Lung microvascular endothelial cell (primary cell): ENCODE data around the gene THOC5. TPM values are rescaled to one million over a fixed set of nuclear protein-coding genes. Genes with fewer than 3 reads are reported as not detected.
A peak's percentile ranks its signal among the peaks of the same experiment; 100 is the strongest.

Experiments
- DNase-seq, 2 donors: peaks; one replicate each; pipeline versions ENCODE4 v3.0.0 to v3.0.0-alpha.2; 2010; ENCODE audit warnings: low read depth in 2 of 2
- total RNA-seq: library from RNA; depleted of rRNA; stranded (reverse); fragments of >200 nt; gene quantifications from 2 replicates; pipeline ENCODE4 v1.2.1, GENCODE V29; 2014

THOC5 gene
- total RNA-seq, 1 donor from 2014 or later: 23.2 TPM

GRCh38 chr22:29478326-29479276 lies 75.0 kb downstream of the THOC5 start:
- peak; percentile 7 to 21 for DNase-seq

- no peak for DNase-seq
Observed at GRCh38 chr22:29477723-29478318, 75.7 kb downstream of the THOC5 start.

- DNase-seq: no peak
Observed at GRCh38 chr22:29476116-29476515, 77.4 kb downstream of the THOC5 start.

- no peak for DNase-seq
Observed at GRCh38 chr22:29475550-29475949, 78.0 kb downstream of the THOC5 start.

- no peak for DNase-seq
Observed at GRCh38 chr22:29473001-29473400, 80.6 kb downstream of the THOC5 start.

GRCh38 chr22:29470159-29470855 lies 83.2 kb downstream of the THOC5 start:
- DNase-seq: peak; percentile 33 to 52

- no peak for DNase-seq
Observed at GRCh38 chr22:29469755-29470154, 83.8 kb downstream of the THOC5 start.

GRCh38 chr22:29464581-29464980 lies 89.0 kb downstream of the THOC5 start:
- DNase-seq: no peak

- DNase-seq: no peak
Observed at GRCh38 chr22:29463629-29464028, 89.9 kb downstream of the THOC5 start.

GRCh38 chr22:29461263-29461662 lies 92.3 kb downstream of the THOC5 start:
- DNase-seq: no peak

- no peak for DNase-seq
Observed at GRCh38 chr22:29459773-29460172, 93.8 kb downstream of the THOC5 start.

GRCh38 chr22:29458551-29458950 lies 95.0 kb downstream of the THOC5 start:
- no peak for DNase-seq

GRCh38 chr22:29457730-29458129 lies 95.8 kb downstream of the THOC5 start:
- DNase-seq: peak; percentile 51 to 65

- DNase-seq: no peak
Observed at GRCh38 chr22:29456211-29456671, 97.3 kb downstream of the THOC5 start.

Other genes with a start within 250 kb of the THOC5 start
- gene GAS2L1, start 247.1 kb downstream of the THOC5 start, total RNA-seq: 12.6 and 18.3 TPM in 2 replicates
- gene RASL10A, start 238.1 kb downstream of the THOC5 start, total RNA-seq: 0.99 and 1.5 TPM in 2 replicates
- gene AP1B1, start 165.2 kb downstream of the THOC5 start, total RNA-seq: 102 and 119 TPM in 2 replicates
- gene RFPL1, start 115.2 kb downstream of the THOC5 start, total RNA-seq: not detected in 2 replicates
- 0.22 TPM in 1 of 2 replicates, not detected in the other for gene NEFH, start 73.5 kb downstream of the THOC5 start, total RNA-seq
- gene NIPSNAP1, start 27.4 kb upstream of the THOC5 start, total RNA-seq: 14.9 and 35.1 TPM in 2 replicates
- 36.6 and 43.3 TPM in 2 replicates for gene NF2, start 49.9 kb upstream of the THOC5 start, total RNA-seq
- gene CABP7, start 166.2 kb upstream of the THOC5 start, total RNA-seq: not detected in 2 replicates
- 12.4 and 14.1 TPM in 2 replicates for gene ZMAT5, start 213.2 kb upstream of the THOC5 start, total RNA-seq
- 74.5 and 85.9 TPM in 2 replicates for gene UQCR10, start 213.6 kb upstream of the THOC5 start, total RNA-seq